Astrocyte (in vitro differentiated cells and primary cell): Measurements from ENCODE around the gene VDR. TPM values are rescaled to one million over a fixed set of nuclear protein-coding genes. Genes with fewer than 3 reads are reported as not detected.

ENCODE experiments used
- DNase-seq: peaks from one replicate; pipeline ENCODE4 v3.0.0-alpha.2; 2010; ENCODE audit warnings: low read depth
- FAIRE-seq: peaks from 2 replicates; lab custom pipeline; 2011; peaks lifted over from hg19 to GRCh38; lab: Jason Lieb, UNC
- H2AFZ ChIP-seq: 2 replicates; pipeline ENCODE4 v1.6.0; 2012; ENCODE audit warnings: low read depth, low read length, inconsistent platforms
- H3K27ac ChIP-seq: 2 replicates; pipeline ENCODE4 v1.5.1; 2011; ENCODE audit warnings: low read depth, low read length, inconsistent platforms
- H3K27me3 ChIP-seq: 2 replicates; pipeline ENCODE4 v1.6.0; 2011; ENCODE audit warnings: low read length, inconsistent platforms; ENCODE audit not compliant: insufficient read depth
- H3K36me3 ChIP-seq: 2 replicates; pipeline ENCODE4 v1.5.1; 2011; ENCODE audit warnings: low read length, inconsistent platforms; ENCODE audit not compliant: insufficient read depth
- H3K4me1 ChIP-seq: 2 replicates; pipeline ENCODE4 v1.5.1; 2011; ENCODE audit warnings: low read length, inconsistent platforms; ENCODE audit not compliant: insufficient read depth
- H3K4me2 ChIP-seq: 2 replicates; pipeline ENCODE4 v1.6.0; 2012; ENCODE audit warnings: low read length, inconsistent platforms
- H3K4me3 ChIP-seq: 2 replicates; pipeline ENCODE4 v1.5.1; 2011; ENCODE audit warnings: low read depth, mild to moderate bottlenecking, low read length, inconsistent platforms; ENCODE audit not compliant: insufficient read depth
- H3K79me2 ChIP-seq: 2 replicates; pipeline ENCODE4 v1.6.0; 2012; ENCODE audit warnings: mild to moderate bottlenecking, low read length, inconsistent platforms; ENCODE audit not compliant: insufficient read depth
- H3K9ac ChIP-seq: 2 replicates; pipeline ENCODE4 v1.6.0; 2012; ENCODE audit warnings: mild to moderate bottlenecking, low read length, inconsistent platforms
- H3K9me3 ChIP-seq: 2 replicates; pipeline ENCODE4 v1.5.1; 2012; ENCODE audit warnings: low read depth, mild to moderate bottlenecking, low read length, inconsistent platforms; ENCODE audit not compliant: insufficient read depth
- H4K20me1 ChIP-seq: 2 replicates; pipeline ENCODE4 v1.6.0; 2012; ENCODE audit warnings: low read length, inconsistent platforms; ENCODE audit not compliant: insufficient read depth
- H3K27ac Mint-ChIP-seq: one replicate; pipeline ENCODE4 v1.8.0; 2021; ENCODE audit warnings: mild to moderate bottlenecking, mixed read lengths; ENCODE audit not compliant: unreplicated experiment
- H3K27me3 Mint-ChIP-seq: one replicate; pipeline ENCODE4 v1.8.0; 2021; ENCODE audit warnings: low read depth, mixed read lengths; ENCODE audit not compliant: unreplicated experiment
- H3K36me3 Mint-ChIP-seq: one replicate; pipeline ENCODE4 v1.8.0; 2021; ENCODE audit warnings: low read depth, mixed read lengths; ENCODE audit not compliant: unreplicated experiment
- H3K4me1 Mint-ChIP-seq: one replicate; pipeline ENCODE4 v1.8.0; 2021; ENCODE audit warnings: low read depth, mixed read lengths; ENCODE audit not compliant: unreplicated experiment
- H3K4me3 Mint-ChIP-seq: one replicate; pipeline ENCODE4 v1.8.0; 2021; ENCODE audit warnings: mild to moderate bottlenecking, moderate library complexity, mixed read lengths; ENCODE audit not compliant: unreplicated experiment
- H3K9me3 Mint-ChIP-seq: one replicate; pipeline ENCODE4 v1.8.0; 2021; ENCODE audit warnings: mild to moderate bottlenecking, mixed read lengths; ENCODE audit not compliant: unreplicated experiment
- EZH2 ChIP-seq: IDR thresholded peaks from 2 replicates; pipeline ENCODE4 v1.6.1; 2012; ENCODE audit warnings: mild to moderate bottlenecking, low read length, inconsistent platforms; ENCODE audit not compliant: insufficient read depth
- total RNA-seq: library from RNA; stranded (reverse); gene quantifications from 2 replicates; pipeline ENCODE4 v1.2.1, GENCODE V29; 2021
- TF ChIP-seq, protein P1 (sequence below): IDR thresholded peaks from 2 replicates; pipeline ENCODE4 v1.5.1; 2011; ENCODE audit warnings: low read depth, mild to moderate bottlenecking, inconsistent platforms, low read length, moderate library complexity; ENCODE audit not compliant: insufficient read depth

VDR gene
- total RNA-seq, 1 donor from 2014 or later, result 6.6 TPM

DNA sequence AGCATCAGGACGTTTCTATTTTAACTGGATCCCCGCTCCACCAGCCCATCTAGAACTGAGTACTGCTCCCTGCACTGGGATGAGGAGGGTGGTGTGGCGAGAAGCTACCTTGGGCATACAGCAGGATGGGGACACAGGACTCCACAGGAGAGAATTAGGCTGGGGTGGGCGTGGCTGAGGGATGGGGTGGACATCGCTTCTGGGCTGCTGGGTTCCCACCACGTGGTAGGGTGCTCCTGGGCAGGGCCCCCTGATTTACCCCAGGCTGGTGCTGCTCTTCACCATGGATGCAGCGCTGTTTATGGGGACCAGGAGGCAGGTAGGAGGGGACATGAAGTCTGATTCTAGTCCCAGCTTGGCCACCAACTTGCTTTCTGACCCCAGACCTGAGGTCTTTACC, 41.9 kb downstream of the VDR start:
- H3K27me3 Mint-ChIP-seq, result peaks cover 45% of the 10 kb centered on the region
- no peak overlapping the region for H3K27ac ChIP-seq
- DNase-seq, result no peak
- no peaks in the 10 kb centered on the region for H3K36me3 ChIP-seq
- H3K9ac ChIP-seq, result no peak overlapping the region
- H3K79me2 ChIP-seq, result no peaks in the 10 kb centered on the region
- no peak overlapping the region for H3K27ac Mint-ChIP-seq
- peaks cover 7% of the 10 kb centered on the region for H3K4me1 ChIP-seq
- no peaks in the 10 kb centered on the region for H3K9me3 Mint-ChIP-seq
- no peak for FAIRE-seq
- peaks cover 7% of the 10 kb centered on the region for H3K4me1 Mint-ChIP-seq
- H3K4me2 ChIP-seq, result no peak overlapping the region
- no peak overlapping the region for H3K4me3 Mint-ChIP-seq
- no peaks in the 10 kb centered on the region for H3K9me3 ChIP-seq
- no peak overlapping the region for H2AFZ ChIP-seq
- H3K36me3 Mint-ChIP-seq, result peaks cover 30% of the 10 kb centered on the region
- no peak for TF ChIP-seq EZH2
- TF ChIP-seq, protein P1, sequence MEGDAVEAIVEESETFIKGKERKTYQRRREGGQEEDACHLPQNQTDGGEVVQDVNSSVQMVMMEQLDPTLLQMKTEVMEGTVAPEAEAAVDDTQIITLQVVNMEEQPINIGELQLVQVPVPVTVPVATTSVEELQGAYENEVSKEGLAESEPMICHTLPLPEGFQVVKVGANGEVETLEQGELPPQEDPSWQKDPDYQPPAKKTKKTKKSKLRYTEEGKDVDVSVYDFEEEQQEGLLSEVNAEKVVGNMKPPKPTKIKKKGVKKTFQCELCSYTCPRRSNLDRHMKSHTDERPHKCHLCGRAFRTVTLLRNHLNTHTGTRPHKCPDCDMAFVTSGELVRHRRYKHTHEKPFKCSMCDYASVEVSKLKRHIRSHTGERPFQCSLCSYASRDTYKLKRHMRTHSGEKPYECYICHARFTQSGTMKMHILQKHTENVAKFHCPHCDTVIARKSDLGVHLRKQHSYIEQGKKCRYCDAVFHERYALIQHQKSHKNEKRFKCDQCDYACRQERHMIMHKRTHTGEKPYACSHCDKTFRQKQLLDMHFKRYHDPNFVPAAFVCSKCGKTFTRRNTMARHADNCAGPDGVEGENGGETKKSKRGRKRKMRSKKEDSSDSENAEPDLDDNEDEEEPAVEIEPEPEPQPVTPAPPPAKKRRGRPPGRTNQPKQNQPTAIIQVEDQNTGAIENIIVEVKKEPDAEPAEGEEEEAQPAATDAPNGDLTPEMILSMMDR, result no peak
- no peak overlapping the region for H3K4me3 ChIP-seq
- H3K27me3 ChIP-seq, result no peaks in the 10 kb centered on the region
- no peaks in the 10 kb centered on the region for H4K20me1 ChIP-seq

DNA sequence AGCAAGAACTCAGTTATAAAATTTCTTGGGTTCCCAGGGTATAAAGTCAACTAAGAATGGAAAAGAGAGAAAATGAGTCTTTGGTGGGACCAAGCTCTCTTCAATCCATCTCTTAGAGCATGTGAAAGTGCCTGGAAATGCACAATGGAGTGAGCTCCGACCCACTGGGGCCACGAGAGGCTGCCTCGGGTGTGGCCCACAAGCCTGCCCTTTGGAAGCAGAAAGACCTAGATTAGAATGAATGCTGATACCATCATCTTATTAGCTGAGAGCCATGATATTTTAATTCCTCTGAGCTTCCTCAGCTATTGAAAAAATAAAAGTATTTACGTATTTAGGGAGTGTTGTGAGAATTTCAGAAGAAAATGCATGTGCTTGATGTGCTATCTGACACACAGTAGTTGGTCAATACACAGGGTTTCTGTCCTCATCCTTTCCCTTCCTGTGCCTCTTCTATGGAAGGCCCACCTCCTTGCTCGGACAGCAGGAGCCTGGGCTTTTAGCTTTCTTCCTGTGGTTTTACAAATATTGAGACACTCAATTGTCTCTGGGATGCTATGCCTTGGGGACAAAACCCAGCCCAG, 42.5 kb downstream of the VDR start:
- DNase-seq, result no peak
- Mint-ChIP-seq H3K27me3 (peaks cover 49% of the 10 kb centered on the region), H3K9me3 (no peaks in the 10 kb centered on the region), H3K4me3 (no peak overlapping the region), H3K4me1 (peaks cover under 1% of the 10 kb centered on the region), H3K36me3 (peaks cover 34% of the 10 kb centered on the region), H3K27ac (no peak overlapping the region)
- no peak overlapping the region for H3K4me2 ChIP-seq
- peaks cover under 1% of the 10 kb centered on the region for H3K4me1 ChIP-seq
- FAIRE-seq, result no peak
- no peak overlapping the region for H3K4me3 ChIP-seq
- no peaks in the 10 kb centered on the region for H4K20me1 ChIP-seq
- no peaks in the 10 kb centered on the region for H3K9me3 ChIP-seq
- H3K36me3 ChIP-seq, result no peaks in the 10 kb centered on the region
- H3K27ac ChIP-seq, result no peak overlapping the region
- no peak overlapping the region for H3K9ac ChIP-seq
- H2AFZ ChIP-seq, result no peak overlapping the region
- H3K27me3 ChIP-seq, result no peaks in the 10 kb centered on the region
- no peaks in the 10 kb centered on the region for H3K79me2 ChIP-seq
- TF ChIP-seq, protein P1, result no peak
- no peak for TF ChIP-seq EZH2

DNA sequence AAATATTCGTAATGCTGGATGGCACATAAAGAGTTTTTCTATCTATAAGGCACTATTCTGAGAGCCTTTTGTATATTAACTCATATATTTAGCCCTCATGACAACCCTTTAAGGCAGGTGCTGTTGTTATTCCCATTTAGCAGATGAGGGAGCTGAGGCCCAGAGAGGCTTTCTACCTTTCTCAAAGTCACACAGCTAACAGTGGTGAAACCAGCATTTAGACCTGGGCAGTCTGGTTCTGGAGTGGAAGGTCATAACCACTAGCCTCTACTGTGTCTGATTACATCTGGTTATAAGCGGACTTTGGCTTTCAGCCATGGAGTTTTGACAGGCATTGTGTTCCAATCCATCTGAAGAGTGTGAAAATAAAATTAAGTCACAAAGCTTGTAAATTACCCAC, 43.9 kb downstream of the VDR start:
- Mint-ChIP-seq H3K4me3 (no peak overlapping the region), H3K27ac (no peak overlapping the region), H3K4me1 (no peaks in the 10 kb centered on the region), H3K9me3 (no peaks in the 10 kb centered on the region), H3K36me3 (peaks cover 37% of the 10 kb centered on the region), H3K27me3 (peaks cover 49% of the 10 kb centered on the region)
- FAIRE-seq, result no peak
- DNase-seq, result no peak
- H3K4me2 ChIP-seq, result no peak overlapping the region
- no peaks in the 10 kb centered on the region for H3K79me2 ChIP-seq
- H3K9ac ChIP-seq, result no peak overlapping the region
- no peak for TF ChIP-seq EZH2
- TF ChIP-seq, protein P1, result no peak
- H2AFZ ChIP-seq, result no peak overlapping the region
- no peaks in the 10 kb centered on the region for H3K4me1 ChIP-seq
- H3K9me3 ChIP-seq, result no peaks in the 10 kb centered on the region
- no peaks in the 10 kb centered on the region for H3K36me3 ChIP-seq
- no peak overlapping the region for H3K4me3 ChIP-seq
- H4K20me1 ChIP-seq, result no peaks in the 10 kb centered on the region
- H3K27me3 ChIP-seq, result no peaks in the 10 kb centered on the region
- no peak overlapping the region for H3K27ac ChIP-seq
